Chondrocyte (in vitro differentiated cells): ENCODE measurements around the gene CREB5. TPM values are rescaled to one million over a fixed set of nuclear protein-coding genes. Genes with fewer than 3 reads are reported as not detected.
A peak's percentile ranks its signal among the peaks of the same experiment; 100 is the strongest.

ENCODE experiments used
- DNase-seq: peaks from one replicate; pipeline ENCODE4 v3.0.0; 2021; ENCODE audit warnings: mixed read lengths, low spot score
- H3K27ac Mint-ChIP-seq: one replicate; pipeline ENCODE4 v1.8.0; 2021; ENCODE audit warnings: mild to moderate bottlenecking, moderate library complexity, mixed read lengths; ENCODE audit not compliant: unreplicated experiment
- H3K27me3 Mint-ChIP-seq: 2 replicates; pipeline ENCODE4 v1.8.0; 2021; ENCODE audit warnings: low read depth, mixed read lengths
- H3K36me3 Mint-ChIP-seq: 2 replicates; pipeline ENCODE4 v1.8.0; 2021; ENCODE audit warnings: low read depth, mixed read lengths
- H3K4me1 Mint-ChIP-seq: 2 replicates; pipeline ENCODE4 v1.8.0; 2021; ENCODE audit warnings: low read depth, mild to moderate bottlenecking, mixed read lengths
- H3K4me3 Mint-ChIP-seq: one replicate; pipeline ENCODE4 v1.8.0; 2021; ENCODE audit warnings: mild to moderate bottlenecking, moderate library complexity, mixed read lengths; ENCODE audit not compliant: unreplicated experiment
- H3K9me3 Mint-ChIP-seq: 2 replicates; pipeline ENCODE4 v1.8.0; 2021; ENCODE audit warnings: low read depth, mixed read lengths
- total RNA-seq: library from RNA; stranded (reverse); gene quantifications from 3 replicates; pipeline ENCODE4 v1.2.1, GENCODE V29; 2021
- TF ChIP-seq, protein P1 (sequence below): fragments of 200-600 bp; sonication (generic); IDR thresholded peaks from 2 replicates; pipeline ENCODE4 v1.5.0; 2021; ENCODE audit warnings: antibody characterized with exemption, mild to moderate bottlenecking, moderate library complexity

Gene CREB5
- total RNA-seq, 1 donor from 2014 or later: 8.2 TPM

DNA sequence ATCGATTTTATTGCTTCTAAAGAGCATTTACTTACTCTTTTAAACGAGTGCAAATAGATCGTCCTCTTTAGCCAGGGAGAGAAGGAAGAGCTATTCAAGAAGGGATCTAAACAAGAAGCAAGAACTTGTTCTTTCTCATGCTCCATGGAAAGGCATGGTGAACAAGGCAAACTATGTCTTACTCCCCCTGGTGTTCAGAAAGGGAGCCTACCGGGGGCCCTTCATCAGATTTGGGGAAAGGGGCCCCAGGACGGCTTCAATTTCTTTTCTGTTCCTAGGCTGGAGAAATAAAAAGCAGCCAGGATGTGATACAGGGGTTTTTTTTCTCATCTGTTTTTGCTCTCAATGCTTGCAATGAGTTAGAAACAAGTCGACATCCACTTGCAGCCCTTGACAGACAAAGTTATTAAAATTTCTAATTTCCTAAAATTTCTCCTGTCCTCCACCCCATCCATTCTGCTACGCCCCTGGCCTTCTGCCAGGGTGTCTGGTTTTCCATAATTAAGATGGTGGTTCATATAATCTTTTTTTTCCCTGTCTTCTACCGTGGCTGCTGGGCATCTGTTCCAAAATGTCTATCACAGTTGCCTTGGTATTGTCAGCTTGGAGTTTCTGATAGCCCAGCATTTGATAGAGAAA lies 214.4 kb downstream of the CREB5 start:
- TF ChIP-seq, protein P1, sequence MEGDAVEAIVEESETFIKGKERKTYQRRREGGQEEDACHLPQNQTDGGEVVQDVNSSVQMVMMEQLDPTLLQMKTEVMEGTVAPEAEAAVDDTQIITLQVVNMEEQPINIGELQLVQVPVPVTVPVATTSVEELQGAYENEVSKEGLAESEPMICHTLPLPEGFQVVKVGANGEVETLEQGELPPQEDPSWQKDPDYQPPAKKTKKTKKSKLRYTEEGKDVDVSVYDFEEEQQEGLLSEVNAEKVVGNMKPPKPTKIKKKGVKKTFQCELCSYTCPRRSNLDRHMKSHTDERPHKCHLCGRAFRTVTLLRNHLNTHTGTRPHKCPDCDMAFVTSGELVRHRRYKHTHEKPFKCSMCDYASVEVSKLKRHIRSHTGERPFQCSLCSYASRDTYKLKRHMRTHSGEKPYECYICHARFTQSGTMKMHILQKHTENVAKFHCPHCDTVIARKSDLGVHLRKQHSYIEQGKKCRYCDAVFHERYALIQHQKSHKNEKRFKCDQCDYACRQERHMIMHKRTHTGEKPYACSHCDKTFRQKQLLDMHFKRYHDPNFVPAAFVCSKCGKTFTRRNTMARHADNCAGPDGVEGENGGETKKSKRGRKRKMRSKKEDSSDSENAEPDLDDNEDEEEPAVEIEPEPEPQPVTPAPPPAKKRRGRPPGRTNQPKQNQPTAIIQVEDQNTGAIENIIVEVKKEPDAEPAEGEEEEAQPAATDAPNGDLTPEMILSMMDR: peak; percentile 82
- no peak for DNase-seq
- Mint-ChIP-seq H3K36me3 (peaks cover 2% of the 10 kb centered on the region), H3K4me1 (peaks cover 61% of the 10 kb centered on the region), H3K27ac (no peak overlapping the region), H3K27me3 (peaks cover 4% of the 10 kb centered on the region), H3K4me3 (no peak overlapping the region), H3K9me3 (no peaks in the 10 kb centered on the region)

DNA sequence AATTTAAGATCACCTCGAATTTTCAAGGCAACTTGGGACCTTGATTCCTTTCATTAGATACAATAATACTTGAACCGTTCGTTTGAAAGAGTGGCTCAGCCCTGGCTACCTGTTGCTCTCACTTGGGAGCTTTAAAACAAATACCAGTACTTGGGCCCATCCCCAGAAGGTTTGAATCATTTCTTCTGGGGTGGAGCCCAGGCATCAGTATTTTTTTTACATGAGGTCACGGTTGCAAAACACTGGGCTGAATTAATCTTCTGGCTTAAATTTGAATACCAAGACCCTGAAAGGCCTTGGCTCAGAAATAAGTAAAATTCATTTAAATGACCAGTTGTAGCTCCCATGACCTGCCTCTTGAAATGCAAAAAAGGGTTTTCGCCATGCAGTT lies 214.9 kb downstream of the CREB5 start:
- TF ChIP-seq, protein P1: no peak
- H3K9me3 Mint-ChIP-seq: no peaks in the 10 kb centered on the region
- no peak overlapping the region for H3K4me3 Mint-ChIP-seq
- peaks cover 4% of the 10 kb centered on the region for H3K27me3 Mint-ChIP-seq
- H3K4me1 Mint-ChIP-seq: peaks cover 60% of the 10 kb centered on the region
- no peak overlapping the region for H3K27ac Mint-ChIP-seq
- peaks cover 2% of the 10 kb centered on the region for H3K36me3 Mint-ChIP-seq
- no peak for DNase-seq

DNA sequence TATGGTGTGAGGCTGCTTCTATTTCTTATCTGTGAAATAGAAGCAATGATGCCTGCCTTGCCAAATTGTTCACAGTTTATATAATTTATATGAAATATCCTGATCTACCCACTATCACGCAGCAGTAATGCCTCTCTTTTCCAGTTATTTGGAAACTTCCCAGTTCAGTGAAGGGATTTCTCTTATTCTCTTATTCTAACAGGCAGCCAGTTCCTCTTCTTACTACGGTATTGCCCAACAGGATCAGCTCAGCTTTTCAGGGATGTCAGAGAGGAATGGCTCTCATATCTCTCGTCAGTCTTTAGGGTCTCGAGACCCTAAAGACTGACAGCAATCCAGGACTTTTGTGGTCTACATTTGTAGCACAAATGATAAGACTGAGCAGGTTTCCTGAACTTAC lies 215.6 kb downstream of the CREB5 start:
- peaks cover 4% of the 10 kb centered on the region for H3K27me3 Mint-ChIP-seq
- DNase-seq: no peak
- peaks cover 2% of the 10 kb centered on the region for H3K36me3 Mint-ChIP-seq
- H3K9me3 Mint-ChIP-seq: no peaks in the 10 kb centered on the region
- H3K4me1 Mint-ChIP-seq: peaks cover 57% of the 10 kb centered on the region
- H3K4me3 Mint-ChIP-seq: no peak overlapping the region
- TF ChIP-seq, protein P1: no peak
- H3K27ac Mint-ChIP-seq: no peak overlapping the region

DNA sequence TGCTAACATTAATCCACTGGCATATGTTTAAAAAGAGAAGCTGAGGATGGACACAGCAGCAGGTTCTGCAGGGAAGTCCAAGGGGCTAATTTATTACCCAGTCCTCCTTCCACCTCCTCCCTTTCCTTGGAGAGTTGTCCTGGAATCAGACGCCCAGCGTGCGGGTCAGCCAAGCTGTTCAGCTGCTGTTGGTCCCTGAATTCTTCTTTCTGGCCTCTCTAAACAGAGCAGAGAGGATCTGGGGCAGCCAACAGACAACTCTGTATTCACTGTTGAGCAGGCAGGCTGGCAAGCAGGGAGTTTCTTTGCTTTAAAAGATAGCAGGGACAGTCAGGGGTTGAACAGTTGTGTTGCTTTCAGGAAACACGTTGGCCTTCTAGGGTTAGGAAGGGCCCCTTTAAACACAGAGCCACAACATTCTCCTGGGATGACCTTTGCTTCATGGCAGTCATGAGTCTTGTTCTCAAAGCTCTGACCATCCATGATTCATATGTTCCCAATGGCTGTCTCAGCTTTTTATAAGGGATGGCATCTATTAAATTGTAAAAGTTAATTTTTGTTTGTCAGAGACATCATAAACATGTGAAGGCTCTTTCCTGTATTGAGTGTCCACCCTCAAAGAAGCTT lies 217.0 kb downstream of the CREB5 start:
- no peak overlapping the region for H3K27ac Mint-ChIP-seq
- TF ChIP-seq, protein P1: no peak
- no peak for DNase-seq
- H3K4me1 Mint-ChIP-seq: peaks cover 43% of the 10 kb centered on the region
- no peak overlapping the region for H3K4me3 Mint-ChIP-seq
- H3K27me3 Mint-ChIP-seq: peaks cover 4% of the 10 kb centered on the region
- peaks cover 2% of the 10 kb centered on the region for H3K36me3 Mint-ChIP-seq
- H3K9me3 Mint-ChIP-seq: no peaks in the 10 kb centered on the region

DNA sequence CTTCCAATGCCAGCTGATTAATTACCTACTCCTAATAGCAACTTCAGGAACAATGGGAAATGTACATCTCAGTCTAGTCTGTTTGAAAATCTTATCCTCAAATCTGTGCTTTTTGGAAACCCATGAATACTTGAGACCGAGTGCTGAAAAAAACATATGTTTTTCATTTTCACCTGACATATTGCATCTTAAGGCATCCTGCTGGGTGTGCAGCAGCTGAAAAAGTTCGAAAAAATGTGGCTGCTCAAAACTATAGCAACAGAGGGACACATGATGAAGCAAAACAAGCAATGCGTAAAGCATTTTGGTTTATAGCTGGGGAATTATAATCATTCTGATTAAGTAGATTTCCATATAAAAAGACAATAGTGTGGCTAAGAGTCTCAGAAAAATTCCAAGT lies 218.0 kb downstream of the CREB5 start:
- H3K4me3 Mint-ChIP-seq: no peak overlapping the region
- peaks cover 2% of the 10 kb centered on the region for H3K36me3 Mint-ChIP-seq
- TF ChIP-seq, protein P1: no peak
- no peak for DNase-seq
- peaks cover 34% of the 10 kb centered on the region for H3K4me1 Mint-ChIP-seq
- peaks cover 4% of the 10 kb centered on the region for H3K27me3 Mint-ChIP-seq
- no peak overlapping the region for H3K27ac Mint-ChIP-seq
- no peaks in the 10 kb centered on the region for H3K9me3 Mint-ChIP-seq
